Measurements from ENCODE around the gene CLEC14A.
A peak's percentile ranks its signal among the peaks of the same experiment; 100 is the strongest.

CLEC14A gene

DNA sequence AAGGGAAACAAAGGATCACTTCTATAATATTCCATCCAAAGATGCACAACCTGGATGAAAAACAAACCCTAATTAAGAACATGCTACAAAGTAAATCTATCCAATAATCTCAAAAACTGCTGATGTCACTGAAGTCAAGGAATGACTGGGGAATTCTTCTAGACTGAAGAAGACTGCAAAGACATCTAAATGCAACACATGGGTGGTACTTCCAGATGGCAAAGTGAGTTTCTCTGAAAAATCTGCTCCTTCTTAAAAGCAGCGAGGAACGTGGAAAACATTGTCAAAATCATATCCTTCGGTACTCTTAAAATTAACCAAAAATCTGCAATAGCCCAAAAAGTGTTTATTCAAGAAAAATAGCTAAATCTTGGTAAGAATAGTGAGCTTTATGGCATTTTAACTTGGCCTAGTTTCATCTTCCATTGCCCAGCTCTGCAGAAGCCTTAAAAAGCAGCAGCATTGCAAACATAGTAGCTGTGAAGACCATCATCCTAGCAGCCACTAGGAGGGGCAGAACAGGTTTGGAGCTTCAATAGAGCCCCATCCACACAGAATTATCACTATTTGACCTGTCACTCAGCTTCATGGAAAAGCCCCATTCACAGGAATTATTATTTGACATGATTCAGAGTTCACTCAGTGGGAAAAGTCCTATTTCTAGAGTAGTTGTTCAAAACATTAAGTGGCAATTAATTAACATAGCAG is 7.4 kb downstream of the CLEC14A start:
- DNase-seq, result no peak

GRCh38 chr14:38243696-38244240 is 12.1 kb downstream of the CLEC14A start:
- DNase-seq, result peak; percentile 63

GRCh38 chr14:38238878-38239277 is 17.0 kb downstream of the CLEC14A start:
- no peak for DNase-seq

GRCh38 chr14:38238332-38238731 is 17.6 kb downstream of the CLEC14A start:
- DNase-seq, result no peak

GRCh38 chr14:38233218-38233617 is 22.7 kb downstream of the CLEC14A start:
- DNase-seq, result no peak

GRCh38 chr14:38226366-38226765 is 29.5 kb downstream of the CLEC14A start:
- no peak for DNase-seq

GRCh38 chr14:38225946-38226345 is 29.9 kb downstream of the CLEC14A start:
- no peak for DNase-seq

DNA sequence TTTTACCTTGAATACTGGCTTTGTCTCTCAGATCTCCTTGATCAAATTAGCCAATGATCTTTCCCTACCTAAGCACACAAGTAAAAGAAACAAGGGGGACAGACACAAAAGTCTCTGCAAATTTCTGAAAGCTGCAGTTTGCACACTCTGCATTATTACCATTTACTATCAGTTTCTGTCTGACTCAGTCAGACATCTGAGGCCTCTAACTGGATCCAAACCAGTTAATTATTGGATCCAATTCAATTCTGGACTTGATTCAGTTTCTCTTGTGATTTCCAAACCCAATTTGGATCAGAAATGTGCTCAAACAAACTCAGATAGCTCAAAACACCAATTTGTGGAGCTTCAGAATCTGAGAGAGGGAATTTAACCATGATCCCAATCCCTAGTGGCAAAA is 31.6 kb downstream of the CLEC14A start:
- no peak for DNase-seq

- no peak for DNase-seq
Measured at GRCh38 chr14:38221077-38221476, 34.8 kb downstream of the CLEC14A start.

- DNase-seq, result no peak
Measured at GRCh38 chr14:38217553-38217952, 38.3 kb downstream of the CLEC14A start.

DNA sequence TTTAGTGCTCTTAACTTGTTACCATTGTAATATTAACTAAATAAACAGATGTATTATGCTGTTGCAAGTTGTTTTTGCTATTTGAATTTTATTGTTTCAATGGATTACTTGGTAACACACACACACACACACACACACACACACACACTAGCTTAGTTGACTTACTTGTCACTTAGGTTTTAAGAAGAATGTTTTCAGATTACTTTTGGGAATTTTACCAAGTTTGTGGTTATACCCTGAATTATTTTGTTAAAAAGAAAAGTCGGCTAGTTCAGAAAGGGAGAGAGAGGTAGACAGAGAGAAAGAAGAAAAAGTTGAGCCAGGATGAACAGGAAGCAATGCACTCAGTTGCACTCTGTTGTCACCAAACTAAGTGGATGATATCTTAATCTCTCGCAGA is 42.9 kb downstream of the CLEC14A start:
- DNase-seq, result no peak

- DNase-seq, result no peak
Measured at GRCh38 chr14:38212111-38212510, 43.8 kb downstream of the CLEC14A start.

DNA sequence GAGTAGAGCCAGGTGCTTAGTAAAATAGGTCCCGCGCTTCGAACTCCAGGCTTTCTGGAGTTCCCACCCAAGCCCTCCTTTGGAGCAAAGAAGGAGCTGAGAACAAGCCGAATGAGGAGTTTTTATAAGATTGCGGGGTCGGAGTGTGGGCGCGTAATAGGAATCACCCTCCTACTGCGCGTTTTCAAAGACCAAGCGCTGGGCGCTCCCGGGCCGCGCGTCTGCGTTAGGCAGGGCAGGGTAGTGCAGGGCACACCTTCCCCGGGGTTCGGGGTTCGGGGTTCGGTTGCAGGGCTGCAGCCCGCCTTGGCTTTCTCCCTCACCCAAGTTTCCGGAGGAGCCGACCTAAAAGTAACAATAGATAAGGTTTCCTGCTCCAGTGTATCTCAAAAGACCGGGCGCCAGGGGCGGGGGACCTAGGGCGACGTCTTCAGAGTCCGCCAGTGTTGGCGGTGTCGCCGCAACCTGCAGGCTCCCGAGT is 44.6 kb downstream of the CLEC14A start:
- no peak for DNase-seq

- no peak for DNase-seq
Measured at GRCh38 chr14:38210587-38211216, 45.2 kb downstream of the CLEC14A start.

DNA sequence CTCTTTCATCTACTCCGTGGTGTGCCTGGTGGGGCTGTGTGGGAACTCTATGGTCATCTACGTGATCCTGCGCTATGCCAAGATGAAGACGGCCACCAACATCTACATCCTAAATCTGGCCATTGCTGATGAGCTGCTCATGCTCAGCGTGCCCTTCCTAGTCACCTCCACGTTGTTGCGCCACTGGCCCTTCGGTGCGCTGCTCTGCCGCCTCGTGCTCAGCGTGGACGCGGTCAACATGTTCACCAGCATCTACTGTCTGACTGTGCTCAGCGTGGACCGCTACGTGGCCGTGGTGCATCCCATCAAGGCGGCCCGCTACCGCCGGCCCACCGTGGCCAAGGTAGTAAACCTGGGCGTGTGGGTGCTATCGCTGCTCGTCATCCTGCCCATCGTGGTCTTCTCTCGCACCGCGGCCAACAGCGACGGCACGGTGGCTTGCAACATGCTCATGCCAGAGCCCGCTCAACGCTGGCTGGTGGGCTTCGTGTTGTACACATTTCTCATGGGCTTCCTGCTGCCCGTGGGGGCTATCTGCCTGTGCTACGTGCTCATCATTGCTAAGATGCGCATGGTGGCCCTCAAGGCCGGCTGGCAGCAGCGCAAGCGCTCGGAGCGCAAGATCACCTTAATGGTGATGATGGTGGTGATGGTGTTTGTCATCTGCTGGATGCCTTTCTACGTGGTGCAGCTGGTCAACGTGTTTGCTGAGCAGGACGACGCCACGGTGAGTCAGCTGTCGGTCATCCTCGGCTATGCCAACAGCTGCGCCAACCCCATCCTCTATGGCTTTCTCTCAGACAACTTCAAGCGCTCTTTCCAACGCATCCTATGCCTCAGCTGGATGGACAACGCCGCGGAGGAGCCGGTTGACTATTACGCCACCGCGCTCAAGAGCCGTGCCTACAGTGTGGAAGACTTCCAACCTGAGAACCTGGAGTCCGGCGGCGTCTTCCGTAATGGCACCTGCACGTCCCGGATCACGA is 46.0 kb downstream of the CLEC14A start:
- DNase-seq, result no peak

DNA sequence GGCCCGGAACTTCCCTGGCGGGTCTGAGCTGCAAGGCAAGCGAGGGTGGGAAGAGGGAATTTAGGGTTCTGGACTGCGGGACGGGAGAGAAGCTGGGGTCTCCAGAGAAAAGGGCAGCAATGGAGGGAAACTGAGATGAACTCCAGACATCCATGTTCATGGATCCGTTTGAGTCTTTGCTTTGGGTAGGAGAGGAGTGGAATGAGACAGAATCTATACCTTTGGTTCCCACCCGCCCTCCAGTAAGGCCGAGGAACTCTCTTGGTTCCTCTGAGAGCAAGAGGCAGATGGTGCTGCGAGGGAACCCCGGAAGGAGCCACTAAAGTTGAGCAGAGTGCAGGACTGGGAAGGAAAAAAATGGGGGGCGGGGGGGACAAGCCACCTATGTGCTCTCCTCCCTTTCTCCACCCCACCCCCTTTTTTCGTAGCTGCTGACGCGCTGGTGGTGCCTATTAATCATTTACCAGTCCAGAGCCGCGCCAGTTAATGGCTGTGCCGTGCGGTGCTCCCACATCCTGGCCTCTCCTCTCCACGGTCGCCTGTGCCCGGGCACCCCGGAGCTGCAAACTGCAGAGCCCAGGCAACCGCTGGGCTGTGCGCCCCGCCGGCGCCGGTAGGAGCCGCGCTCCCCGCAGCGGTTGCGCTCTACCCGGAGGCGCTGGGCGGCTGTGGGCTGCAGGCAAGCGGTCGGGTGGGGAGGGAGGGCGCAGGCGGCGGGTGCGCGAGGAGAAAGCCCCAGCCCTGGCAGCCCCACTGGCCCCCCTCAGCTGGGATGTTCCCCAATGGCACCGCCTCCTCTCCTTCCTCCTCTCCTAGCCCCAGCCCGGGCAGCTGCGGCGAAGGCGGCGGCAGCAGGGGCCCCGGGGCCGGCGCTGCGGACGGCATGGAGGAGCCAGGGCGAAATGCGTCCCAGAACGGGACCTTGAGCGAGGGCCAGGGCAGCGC is 47.0 kb downstream of the CLEC14A start:
- DNase-seq, result no peak

GRCh38 chr14:38207736-38208617 is 47.9 kb downstream of the CLEC14A start, which contains the start of gene SSTR1:
SSTR1 (plus strand) TSS chr14:38207904; CDS start chr14:38209390, 1,486 bp downstream.
- DNase-seq, result no peak

GRCh38 chr14:38207377-38207735 is 48.5 kb downstream of the CLEC14A start:
- DNase-seq, result no peak

- no peak for DNase-seq
Measured at GRCh38 chr14:38206689-38207376, 49.1 kb downstream of the CLEC14A start.

All from OCI-M1 (cell line).